AG09309 (cell line): ENCODE data around the gene MYMK.

Source experiments
- DNase-seq: peaks from one replicate; pipeline ENCODE4 v3.0.0-alpha.2; 2010; ENCODE audit warnings: low read depth
- H3K4me3 ChIP-seq: 2 replicates; pipeline ENCODE4 v1.5.1; 2011; ENCODE audit warnings: mild to moderate bottlenecking, low read depth, low read length, moderate library complexity; ENCODE audit not compliant: control insufficient read depth
- TF ChIP-seq, protein P1 (sequence below): IDR thresholded peaks from 2 replicates; pipeline ENCODE4 v1.5.1; 2011; ENCODE audit warnings: mild to moderate bottlenecking, low read depth, low read length, inconsistent platforms; ENCODE audit not compliant: insufficient read depth, control insufficient read depth; ENCODE audit errors: missing control alignments

Gene MYMK

DNA sequence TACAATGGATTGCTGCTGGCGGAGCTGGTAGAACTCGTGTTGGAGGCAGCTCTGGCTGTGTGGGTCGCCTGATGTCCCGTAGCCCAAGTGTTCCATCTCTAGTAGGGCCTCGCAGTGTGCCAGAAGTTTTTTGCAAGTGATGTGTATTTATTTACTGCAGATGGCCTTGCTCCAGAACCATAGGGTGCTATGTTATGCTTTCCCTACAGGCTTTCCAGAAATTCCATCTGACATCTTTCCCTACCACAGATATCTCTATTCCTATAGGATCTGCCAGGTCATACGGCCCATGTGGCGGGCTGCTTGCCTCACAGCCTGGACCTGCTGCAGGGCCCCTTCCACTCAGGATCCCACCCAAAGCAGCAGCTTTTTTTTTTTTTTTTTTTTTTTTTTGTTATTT lies 26.7 kb upstream of the MYMK start:
- H3K4me3 ChIP-seq = no peak overlapping the region
- no peak for DNase-seq
- TF ChIP-seq, protein P1, sequence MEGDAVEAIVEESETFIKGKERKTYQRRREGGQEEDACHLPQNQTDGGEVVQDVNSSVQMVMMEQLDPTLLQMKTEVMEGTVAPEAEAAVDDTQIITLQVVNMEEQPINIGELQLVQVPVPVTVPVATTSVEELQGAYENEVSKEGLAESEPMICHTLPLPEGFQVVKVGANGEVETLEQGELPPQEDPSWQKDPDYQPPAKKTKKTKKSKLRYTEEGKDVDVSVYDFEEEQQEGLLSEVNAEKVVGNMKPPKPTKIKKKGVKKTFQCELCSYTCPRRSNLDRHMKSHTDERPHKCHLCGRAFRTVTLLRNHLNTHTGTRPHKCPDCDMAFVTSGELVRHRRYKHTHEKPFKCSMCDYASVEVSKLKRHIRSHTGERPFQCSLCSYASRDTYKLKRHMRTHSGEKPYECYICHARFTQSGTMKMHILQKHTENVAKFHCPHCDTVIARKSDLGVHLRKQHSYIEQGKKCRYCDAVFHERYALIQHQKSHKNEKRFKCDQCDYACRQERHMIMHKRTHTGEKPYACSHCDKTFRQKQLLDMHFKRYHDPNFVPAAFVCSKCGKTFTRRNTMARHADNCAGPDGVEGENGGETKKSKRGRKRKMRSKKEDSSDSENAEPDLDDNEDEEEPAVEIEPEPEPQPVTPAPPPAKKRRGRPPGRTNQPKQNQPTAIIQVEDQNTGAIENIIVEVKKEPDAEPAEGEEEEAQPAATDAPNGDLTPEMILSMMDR = no peak

DNA sequence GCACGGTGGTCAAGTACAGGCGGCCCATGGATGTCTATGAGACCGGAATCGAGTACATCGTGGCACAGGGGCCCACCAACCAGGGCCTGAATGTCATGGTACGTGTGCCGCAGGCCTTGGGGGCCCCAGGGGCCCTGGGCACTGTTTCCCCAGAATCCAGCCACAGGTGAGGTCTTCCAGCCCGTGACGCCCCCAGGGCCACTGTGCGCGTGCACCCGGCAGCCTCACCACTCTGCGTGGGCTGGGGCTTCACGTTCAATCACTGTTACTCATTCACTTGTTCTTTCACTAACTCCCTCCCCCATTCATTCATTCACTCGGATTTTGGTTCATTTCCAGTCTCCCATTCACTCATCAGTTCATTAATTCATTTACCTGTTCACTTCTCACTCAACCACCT lies 22.4 kb upstream of the MYMK start:
- TF ChIP-seq, protein P1 = no peak
- no peak overlapping the region for H3K4me3 ChIP-seq
- no peak for DNase-seq

DNA sequence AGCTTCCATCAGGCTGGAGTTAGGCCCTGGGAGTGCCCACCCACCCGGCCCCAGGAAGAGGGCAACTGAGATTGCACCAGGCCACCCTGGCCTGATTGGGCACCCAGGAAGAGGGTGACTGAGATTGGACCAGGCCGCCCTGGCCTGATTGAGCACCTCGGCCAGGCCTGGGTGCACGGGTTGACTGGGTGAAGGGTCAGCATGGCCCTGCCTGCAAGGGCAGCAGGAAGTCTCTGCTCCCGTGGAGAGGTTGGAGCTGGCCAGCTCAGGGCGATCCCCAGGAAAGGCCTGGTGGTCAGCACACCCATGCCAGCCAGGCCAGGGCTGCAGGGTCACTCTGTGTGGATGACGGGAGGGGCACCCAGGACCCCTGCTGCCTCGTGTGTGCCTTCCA lies 21.5 kb upstream of the MYMK start:
- TF ChIP-seq, protein P1 = no peak
- no peak overlapping the region for H3K4me3 ChIP-seq
- no peak for DNase-seq

DNA sequence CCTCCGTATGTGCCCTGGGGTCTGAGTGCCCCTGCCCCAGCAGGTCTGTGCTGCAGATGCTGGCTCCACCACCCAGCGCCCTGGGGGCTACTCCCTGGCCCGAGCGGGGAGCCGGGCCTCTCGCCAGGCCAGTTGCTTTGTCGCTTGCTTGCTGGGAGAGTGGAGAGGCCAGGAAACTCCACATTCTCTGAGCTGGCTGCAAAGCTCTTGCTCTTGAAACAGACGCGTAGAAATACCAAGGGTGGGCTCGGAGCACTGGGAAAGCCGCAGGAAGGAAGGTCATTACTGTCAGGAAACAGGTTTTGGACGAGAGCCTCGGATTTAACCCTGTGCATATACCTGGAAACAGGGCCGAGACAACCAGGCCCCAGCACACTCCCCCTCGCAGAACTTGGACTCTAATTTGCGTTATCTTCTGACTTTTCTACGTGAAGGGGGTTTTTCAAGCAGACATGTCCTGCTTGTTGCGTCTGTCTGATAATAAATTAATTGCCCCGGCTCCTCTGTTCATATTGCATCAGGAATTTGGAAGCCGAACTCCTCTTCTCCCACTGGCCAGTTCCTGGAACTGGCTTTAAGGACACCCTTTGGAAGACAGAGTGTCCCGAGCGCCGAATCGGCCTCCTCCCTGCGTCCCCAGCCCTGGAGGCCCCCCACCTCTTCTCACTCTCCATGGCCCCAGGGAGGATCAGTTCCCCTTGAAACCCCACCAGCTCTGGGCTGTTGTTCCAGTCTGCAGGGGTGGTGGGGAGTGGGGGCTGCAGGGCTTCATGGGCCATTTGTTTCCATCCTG lies 20.9 kb upstream of the MYMK start:
- TF ChIP-seq, protein P1 = no peak
- no peak for DNase-seq
- no peak overlapping the region for H3K4me3 ChIP-seq

DNA sequence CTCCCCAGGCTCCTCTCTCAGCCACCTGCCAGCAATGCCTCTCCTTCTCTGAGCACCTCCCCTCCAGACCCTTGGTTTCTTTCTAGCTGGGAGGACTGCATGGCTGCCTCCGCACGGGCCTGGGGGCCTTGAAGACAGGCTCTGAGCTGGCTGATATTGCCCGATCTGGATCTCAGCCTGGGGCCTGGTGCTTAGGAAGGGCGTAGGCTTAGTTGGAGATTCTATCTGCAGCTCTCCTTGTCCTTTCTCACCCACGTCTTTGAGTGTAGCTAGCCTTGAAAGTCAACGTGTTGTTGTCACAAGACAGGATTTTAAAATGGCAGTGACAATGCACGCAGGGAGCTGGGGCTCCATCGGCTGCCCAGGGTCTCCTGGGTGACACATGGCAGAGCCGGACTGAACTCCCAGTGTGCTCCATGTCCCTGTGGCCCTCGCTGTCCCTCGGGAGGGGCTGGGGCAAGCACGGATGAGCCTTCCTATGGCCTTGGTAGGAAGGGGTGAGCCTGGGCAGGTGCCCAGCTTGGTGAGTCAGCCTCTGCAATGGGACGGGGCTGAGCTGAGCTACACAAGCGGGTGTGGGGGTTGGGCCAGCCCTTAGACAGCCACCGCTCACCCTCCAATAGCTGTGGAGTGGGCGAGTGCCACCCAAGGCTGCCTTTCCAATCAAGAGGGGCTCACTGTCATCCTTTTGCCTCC lies 19.2 kb upstream of the MYMK start:
- no peak for DNase-seq
- no peak overlapping the region for H3K4me3 ChIP-seq
- TF ChIP-seq, protein P1 = no peak

DNA sequence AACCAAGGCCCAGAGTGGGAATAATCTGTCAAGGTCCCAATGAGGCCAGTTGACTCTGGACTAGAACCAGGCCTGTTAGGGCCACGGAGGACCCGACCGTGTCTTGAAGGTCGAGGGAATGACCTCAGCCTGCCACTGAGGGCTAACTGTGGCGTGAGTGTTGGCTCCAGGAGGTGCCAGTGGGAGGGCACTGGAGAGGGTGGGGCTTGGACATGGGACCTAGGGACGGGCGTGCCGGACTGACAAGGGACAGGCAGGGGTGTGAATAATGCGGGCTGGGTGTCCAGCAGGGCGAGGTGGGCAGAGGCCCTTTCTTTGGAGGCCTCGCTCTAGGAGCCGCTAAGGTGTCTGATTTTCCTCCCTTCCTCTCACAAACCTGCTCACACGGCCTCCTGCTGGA lies 17.2 kb upstream of the MYMK start:
- no peak overlapping the region for H3K4me3 ChIP-seq
- TF ChIP-seq, protein P1 = no peak
- DNase-seq = no peak
